GM21381 (cell line): ENCODE measurements around the gene ARHGAP44.

Experiments used
- ATAC-seq: cut with Tn5 transposase; IDR thresholded peaks from one replicate; pipeline ENCODE4 v1.9.1; 2021; ENCODE audit warnings: mild to moderate bottlenecking, moderate library complexity; ENCODE audit not compliant: unreplicated experiment

The ARHGAP44 gene

DNA sequence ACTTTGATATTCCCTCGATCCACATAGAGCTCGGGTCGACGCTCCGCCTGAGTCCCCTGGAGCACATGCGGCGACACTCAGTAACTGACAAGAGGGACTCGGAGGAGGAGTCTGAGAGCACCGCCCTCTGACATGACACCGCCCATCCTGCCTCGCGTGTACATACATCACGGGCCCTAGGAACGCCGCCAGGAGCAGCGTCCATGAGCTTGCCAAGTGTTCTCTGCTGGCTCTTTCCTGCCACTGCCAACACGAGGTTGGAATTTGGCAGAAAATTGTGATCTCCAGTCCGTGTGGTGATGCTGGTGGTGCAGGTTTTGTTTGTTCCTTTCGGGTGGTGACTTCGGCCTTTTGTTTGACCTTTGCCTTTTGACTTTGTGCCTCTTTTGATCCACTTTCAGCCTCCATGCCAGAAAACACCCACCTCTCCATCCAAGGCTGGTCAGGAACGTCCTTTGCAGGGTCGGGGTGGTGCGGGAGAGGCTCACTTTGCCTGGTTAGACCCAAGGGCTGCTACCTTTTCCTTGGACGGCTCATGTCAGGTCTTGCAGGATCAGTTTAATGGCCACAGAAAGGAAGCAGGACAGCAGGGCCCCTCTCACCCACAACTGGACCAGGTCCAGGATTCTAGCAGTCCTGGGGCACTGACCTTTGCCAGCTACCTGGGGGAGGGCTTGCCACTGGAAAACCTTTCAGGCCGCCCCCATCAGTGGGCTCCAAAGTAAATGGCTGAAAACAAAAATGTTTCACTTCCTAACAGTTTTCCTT is 200.9 kb downstream of the ARHGAP44 start:
- ATAC-seq: no peak

DNA sequence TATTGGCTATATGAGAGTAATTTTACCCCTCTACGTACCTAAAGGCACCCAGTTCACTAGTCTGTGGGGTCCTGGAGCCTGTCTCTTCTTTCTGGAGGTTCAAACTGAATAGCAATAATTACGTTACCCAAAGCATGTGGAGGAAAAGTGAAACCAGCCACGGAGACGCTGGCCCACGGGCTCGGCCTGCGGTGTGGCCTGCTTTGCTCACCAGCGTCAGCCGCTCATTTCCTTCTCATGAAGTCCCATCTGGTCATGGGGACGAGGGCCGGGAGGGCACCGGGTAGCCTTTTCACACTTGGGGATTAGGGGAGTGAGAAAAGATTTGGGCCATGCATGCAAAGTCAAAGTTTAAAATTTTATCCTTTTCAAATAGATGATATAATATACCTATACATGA is 201.6 kb downstream of the ARHGAP44 start:
- ATAC-seq: no peak

GRCh38 chr17:12992676-12993075 is 203.4 kb downstream of the ARHGAP44 start:
- no peak for ATAC-seq

DNA sequence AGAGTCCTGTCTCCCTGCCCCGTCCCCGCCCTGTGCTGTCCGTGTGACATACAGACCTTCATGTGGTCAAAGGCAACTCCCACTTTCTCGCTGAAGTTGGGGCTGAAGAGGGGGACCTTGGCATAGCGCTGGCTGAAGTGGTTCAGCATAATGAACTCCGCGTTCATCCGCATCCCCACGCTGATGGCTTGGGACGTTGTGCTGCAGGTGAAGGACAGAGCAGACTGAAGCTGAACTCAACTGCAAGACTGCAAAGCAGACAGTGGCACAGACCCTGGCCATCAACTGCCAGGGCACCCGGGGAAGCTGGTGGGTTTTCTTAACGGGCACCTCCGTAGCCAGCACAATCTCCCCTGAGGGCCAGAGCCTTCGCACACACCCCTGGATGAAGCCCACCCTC is 204.3 kb downstream of the ARHGAP44 start:
- ATAC-seq: no peak

DNA sequence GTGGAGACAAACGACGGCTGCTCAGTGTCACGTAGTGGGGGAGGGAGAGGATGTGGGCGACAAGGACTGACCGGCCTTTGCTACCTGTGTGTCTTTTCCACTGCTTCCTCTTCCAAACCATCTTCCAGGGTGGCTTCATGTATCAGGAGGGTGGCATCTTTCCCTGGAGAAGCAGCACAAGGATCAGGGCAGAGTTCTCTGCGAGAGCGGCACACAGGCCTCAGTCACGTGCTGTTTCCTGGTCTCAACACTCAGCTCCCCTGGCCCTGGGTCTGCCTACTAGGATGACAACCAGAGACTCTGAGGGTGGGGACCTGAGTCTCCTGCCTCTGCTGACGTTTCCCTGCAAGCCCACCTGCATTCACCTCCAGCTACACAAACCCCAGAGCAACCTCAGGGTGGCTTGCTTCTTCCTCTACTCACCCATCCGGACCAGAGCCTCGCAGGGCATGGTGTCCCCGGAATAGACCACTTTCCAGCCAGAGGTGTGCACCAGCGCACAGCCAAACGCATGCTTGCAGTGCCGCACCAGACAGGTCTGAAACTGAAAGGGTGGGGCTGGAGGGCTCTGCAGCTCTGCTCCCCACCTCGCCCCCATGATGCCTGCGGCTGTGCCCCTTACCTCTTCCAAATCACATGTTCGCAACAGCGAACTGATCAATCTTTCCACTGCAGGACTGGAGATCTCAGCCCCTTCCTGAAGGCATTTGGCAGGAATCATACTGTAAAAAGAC is 205.2 kb downstream of the ARHGAP44 start:
- ATAC-seq: no peak

DNA sequence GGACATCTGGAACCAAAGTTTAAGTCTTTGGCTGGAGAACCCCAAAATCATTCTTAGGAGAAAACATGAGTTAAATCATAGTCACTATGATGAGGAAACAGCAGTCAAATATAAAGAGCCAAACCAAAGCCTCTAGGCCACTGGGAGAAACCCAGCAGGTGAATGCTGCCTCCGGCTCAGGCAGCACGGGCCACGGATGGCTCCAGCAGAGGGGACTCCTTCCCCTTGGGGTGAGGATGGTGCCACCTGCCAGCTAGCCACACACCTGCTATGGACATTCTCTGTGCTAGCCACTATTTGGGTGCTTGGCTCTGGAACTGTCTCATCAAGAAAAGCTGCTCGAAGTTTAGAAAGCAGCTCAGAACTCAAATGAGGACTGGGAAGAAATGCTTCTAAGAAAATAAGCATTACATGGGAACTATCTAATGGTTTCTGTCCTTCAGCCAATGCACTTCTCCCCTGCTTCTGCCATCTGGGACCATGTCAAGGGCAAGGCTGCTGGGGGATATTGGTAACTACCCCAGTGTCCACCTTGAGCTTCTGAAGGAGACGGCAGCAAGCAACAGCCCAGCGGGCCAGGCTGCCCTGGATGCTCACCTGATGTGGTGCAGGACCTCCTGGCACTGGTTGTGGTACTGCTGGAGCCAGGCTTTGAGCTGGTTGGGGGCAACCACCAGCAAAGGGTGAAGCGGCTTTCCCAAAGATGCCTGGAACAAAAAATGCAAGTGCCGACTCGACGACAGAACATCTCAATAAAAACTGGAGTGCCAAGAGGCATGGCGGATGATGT is 206.0 kb downstream of the ARHGAP44 start:
- no peak for ATAC-seq

DNA sequence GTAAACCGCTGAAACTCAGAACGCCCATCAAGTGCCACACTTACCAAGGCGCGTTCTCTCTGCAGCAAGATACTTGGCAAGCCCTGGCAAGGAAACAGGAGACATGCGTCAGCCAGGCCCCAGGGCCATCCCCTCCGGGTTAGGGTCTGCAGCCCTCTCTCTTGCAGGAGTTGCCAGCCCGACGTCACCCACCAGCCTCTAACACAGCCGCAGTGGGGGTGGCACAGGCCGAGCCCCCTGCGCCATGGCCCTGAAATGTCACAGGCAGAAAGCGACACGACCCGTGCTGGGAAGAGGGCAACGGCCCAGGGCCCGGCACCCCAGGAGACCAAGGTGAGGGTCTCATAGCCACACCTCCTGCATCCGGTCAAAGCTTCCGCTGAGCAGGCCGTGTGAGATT is 206.6 kb downstream of the ARHGAP44 start:
- no peak for ATAC-seq

DNA sequence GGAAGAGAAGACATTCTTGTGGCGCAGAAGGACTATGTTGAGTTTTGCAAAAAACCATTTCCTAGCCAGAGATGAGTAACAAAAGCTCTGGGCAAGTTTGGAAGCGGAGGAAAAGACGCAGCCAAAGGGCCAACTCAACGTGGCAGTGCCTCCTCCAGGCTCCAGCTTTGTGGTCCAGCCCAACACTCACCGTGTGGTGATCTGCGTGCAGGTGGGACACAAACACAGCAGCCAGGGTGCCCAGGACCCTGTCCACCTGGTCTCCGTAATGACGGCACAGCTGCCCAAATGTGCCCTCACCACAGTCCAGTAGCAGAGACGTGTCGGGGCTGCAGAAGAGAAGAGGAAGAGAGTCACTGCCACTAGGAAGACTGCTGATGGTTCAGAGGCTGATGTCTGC is 207.1 kb downstream of the ARHGAP44 start:
- no peak for ATAC-seq

DNA sequence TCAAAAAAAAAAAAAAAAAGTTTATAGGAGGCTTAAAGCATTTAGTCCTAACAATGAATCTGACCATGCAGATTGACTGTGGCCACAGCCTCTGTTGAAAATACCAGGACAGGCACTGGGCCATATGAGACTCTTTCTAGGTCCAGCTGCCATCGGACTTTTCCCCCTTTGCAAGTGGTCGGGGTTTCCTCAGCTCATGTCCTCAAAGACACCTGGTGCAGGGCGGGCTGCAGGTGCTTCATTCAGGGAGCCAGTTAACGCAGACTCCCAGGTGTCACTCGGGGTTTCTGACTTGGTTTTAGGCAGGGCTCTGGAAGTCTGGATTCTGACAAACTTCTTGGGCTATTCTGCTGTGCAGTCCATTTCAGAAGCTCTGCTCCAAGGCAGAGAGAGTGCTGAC is 207.6 kb downstream of the ARHGAP44 start:
- ATAC-seq: no peak

DNA sequence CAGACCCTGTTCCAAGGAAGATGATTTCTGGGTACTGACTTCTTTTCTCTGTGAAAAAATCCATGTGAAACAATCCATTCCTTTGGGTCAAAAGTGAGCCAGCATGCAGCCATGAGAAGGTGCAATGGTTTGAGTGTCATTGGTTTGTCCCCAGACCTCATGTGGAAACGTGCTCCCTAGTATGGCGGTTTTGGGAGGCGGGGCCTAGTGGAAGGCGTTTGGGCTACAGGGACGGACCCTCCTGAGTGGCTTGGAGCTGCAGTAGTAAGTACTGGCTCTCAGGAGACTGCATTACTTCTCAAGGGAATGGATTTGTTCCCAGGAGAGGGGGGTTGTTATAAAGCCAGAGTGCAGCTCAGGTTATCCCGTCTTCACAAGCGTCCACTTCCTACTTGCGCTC is 209.2 kb downstream of the ARHGAP44 start:
- ATAC-seq: no peak

DNA sequence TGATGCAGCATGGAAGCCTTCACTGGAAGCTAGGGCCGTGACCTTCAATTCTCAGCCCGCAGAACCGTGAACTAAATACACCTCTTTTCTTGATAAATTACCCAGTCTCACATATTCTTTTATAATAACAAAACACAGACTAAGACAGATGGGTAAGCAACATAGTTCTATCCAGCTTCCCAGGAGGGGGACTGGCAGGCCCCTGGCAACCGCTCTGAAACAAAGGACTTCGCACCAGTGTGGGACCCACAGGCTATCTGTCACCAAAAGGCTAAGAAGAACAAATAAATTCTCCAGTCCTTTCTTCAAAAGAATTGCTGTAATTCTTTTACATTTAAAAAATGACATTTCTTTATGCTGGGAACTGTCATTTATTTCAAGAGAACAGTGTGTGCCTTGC is 209.6 kb downstream of the ARHGAP44 start:
- no peak for ATAC-seq

- ATAC-seq: no peak
Observed at GRCh38 chr17:13000561-13000960, 211.3 kb downstream of the ARHGAP44 start.

- no peak for ATAC-seq
Observed at GRCh38 chr17:13001991-13002615, 212.8 kb downstream of the ARHGAP44 start.

DNA sequence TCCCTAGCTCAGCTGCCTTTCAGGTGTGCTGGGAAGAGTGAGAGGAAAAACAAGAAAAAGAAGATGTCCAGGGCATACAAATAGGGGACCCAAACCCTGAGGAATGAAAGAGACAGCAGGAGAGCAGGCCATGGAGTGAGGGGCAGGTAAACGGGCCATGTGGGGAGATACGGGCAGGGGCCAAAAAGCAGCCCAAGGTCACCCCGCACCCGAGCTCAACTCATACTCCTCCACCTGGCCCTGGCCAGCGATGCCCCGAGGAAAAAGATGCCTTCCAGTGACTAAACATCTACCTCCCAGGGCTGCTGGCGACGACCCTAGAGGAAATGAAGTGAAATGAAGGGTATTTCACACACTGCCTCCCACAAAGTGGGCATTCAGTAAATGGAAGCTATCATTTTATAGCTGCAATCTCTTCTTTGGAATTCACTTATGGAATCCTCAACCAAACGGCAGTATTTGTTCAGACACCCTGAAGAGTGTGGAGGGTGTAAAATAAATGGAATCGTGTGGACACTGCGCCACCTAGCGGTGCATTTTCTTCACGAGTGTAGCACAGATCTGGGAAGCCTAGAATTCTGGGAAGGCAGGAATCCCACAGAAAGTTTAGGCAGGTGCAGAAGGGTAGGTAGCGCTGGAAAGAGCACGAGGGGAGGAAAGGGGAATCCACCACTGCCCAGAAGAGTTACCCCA is 213.6 kb downstream of the ARHGAP44 start:
- ATAC-seq: no peak

DNA sequence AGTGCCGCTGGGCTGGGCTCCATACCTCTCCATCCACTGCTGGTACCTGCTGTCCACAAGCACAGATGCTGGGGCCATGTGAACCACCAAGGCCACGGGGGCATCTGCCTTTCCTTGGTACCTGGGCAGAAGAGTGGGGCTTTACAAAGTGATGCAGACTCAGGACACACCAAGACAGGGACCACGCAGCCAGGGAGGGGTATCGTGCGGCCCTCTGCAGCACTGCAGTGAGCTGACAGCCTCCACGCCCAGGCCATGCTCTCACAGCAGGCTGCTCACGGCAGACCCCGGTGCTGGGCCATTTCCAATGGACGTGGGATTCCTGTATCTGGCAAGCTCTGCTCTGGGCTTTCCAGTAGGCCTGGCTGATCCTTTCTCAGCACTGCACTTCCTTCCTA is 214.2 kb downstream of the ARHGAP44 start:
- no peak for ATAC-seq

DNA sequence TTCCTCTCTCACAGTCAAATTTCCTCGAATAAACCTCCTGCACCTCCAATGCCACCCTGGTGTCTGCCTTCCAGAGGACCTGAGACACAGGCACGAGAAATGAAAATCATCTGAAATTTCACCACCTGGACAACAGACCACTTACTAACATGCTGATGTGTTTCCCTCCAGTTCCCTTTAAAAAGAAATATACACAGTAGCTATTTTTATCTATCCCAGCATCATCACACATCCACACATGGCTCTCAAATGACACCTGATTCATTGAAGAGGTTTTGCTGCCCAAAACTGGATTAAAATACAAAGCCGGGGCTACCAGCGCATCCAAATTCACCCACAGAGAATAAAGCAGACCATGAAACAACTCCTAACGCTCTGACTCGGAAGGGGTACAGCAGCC is 214.6 kb downstream of the ARHGAP44 start:
- ATAC-seq: no peak

DNA sequence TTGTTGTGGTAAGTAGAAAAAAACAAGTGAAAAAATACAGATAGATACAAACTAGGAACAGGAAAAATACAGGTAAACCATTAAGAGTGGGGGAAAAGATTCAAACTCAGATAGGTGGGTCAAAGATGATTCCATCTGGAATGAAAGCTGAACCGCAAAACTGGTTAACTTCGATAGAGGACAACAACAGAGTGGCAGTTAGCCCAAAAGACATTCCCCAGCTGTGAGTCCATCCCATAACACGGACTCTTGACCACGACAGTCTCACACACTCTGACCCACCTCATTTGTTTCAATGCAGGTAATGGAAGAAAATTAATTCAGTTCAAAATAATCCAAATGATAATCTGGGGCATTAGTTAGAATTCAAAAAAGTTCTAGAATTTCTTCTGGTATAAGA is 215.0 kb downstream of the ARHGAP44 start:
- ATAC-seq: no peak

DNA sequence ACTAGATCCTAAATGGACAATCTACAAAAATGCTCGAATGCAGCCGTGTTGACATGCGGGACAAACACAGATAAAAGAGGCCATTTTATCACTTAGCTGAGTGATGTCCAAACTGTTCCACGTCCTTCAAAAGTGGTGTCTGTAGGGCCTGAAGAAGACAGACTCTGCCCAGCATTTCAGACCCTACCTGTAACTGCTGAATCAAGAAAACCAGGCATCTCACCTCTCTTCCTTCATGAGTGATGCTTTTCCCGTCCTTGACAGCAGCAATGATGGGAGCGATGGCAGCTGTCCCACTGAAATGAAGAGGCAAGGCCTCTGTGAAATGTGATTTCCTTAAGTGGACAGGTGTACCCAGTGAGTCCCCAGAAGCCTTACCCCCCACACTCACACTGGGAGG is 216.2 kb downstream of the ARHGAP44 start:
- no peak for ATAC-seq

- no peak for ATAC-seq
Observed at GRCh38 chr17:13008461-13008860, 219.2 kb downstream of the ARHGAP44 start.

DNA sequence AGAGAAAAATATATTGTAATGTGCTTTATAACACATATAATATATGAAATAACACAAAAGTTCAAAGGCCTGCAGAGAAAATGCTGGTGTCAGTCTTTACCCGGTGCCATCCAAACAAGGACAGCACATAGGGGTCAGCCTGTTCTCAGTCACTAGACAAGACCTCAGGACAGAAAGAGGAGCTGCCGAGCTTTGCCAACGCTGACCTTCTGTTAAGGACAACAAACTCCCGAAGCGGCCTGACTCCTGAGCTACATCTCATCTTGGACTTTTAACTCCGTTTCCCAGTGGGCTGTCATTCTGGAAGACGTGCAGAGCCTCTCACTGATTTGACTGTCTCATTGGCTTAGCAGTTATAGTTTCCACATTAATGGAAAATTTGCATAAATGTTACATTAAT is 221.7 kb downstream of the ARHGAP44 start:
- no peak for ATAC-seq

DNA sequence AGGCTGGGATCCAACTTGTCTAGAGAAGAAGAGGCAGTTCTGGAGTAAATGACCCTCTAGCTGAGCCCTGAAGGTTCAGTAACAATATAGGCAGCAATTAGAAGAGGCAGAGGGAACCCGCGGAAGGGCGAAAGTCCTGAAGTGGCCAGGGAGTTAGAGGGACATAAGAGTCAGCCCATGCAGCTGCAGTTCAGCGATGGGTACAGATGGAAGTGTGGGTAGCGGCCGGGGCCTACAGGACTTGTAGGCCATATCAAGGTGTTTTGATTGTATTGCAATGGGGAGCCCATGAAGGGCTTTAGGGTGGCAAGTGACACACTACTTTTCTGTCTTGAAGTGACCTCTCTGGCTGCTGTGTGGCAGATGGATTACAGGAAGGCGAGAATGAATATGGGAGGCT is 225.5 kb downstream of the ARHGAP44 start:
- no peak for ATAC-seq
